Kidney epithelial cell (primary cell): ENCODE data around the gene ADAMTS2. TPM values are rescaled to one million over a fixed set of nuclear protein-coding genes. Genes with fewer than 3 reads are reported as not detected.

Experiments used
- DNase-seq: peaks from one replicate; pipeline ENCODE4 v3.0.0-alpha.2; 2010; ENCODE audit warnings: low read depth
- H3K27me3 ChIP-seq: 2 replicates; pipeline ENCODE4 v1.6.0; 2011; ENCODE audit warnings: low read length; ENCODE audit not compliant: control insufficient read depth, insufficient read depth
- H3K36me3 ChIP-seq: 2 replicates; pipeline ENCODE4 v1.5.1; 2011; ENCODE audit warnings: low read length; ENCODE audit not compliant: control insufficient read depth, insufficient read depth
- H3K4me3 ChIP-seq: 2 replicates; pipeline ENCODE4 v1.5.1; 2011; ENCODE audit warnings: low read depth, mild to moderate bottlenecking, control low read depth, low read length
- total RNA-seq: library from RNA; depleted of rRNA; stranded (reverse); fragments of >200 nt; gene quantifications from 2 replicates; pipeline ENCODE4 v1.2.3, GENCODE V29; 2015
- TF ChIP-seq, protein P1 (sequence below): IDR thresholded peaks from 2 replicates; pipeline ENCODE4 v1.5.1; 2011; ENCODE audit warnings: mild to moderate bottlenecking, moderate library complexity, low read length, control low read depth, inconsistent platforms; ENCODE audit not compliant: insufficient read depth, poor library complexity, severe bottlenecking

ADAMTS2 gene
- total RNA-seq, 1 donor from 2014 or later, result 1.8 TPM

DNA sequence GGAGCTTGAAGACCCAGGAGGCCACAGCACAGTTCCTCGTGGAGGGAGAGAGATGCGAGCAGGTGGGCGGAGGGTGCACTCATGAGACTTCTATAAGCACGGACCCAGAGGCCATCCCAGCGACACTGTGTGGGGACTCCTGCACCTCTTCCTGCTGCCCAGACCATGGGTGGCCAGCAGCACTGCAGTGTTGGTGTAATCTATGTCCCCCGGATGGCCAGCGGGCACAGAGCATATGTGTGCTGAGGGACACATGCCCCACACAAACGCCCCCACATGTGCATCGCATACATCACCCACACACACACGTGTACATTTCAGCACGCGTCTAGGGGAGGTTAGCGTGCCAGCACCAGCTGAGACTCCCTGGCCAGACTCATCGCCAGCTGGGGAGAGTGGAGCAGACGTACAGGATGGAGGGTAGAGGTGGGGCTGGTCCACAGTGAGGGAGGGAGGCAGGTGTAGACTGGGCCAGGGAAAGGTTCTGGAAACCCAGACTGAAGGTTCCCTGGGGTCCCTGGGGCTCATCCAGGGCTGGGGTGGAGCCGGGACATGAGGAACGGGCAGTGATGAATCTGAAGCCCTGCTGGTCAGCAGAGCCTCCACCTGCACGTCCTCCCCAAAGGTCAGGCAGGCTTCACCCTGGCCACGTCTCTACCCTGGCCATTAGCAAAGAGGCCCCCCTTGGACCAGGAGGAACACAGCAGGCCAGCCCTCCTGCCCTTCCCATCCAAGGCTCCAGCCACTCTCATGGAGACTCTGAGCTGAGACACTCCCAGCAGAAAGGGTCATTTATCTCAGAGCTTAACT is 27.6 kb downstream of the ADAMTS2 start:
- H3K36me3 ChIP-seq, result no peaks in the 10 kb centered on the region
- H3K4me3 ChIP-seq, result no peak overlapping the region
- no peak for DNase-seq
- TF ChIP-seq, protein P1, sequence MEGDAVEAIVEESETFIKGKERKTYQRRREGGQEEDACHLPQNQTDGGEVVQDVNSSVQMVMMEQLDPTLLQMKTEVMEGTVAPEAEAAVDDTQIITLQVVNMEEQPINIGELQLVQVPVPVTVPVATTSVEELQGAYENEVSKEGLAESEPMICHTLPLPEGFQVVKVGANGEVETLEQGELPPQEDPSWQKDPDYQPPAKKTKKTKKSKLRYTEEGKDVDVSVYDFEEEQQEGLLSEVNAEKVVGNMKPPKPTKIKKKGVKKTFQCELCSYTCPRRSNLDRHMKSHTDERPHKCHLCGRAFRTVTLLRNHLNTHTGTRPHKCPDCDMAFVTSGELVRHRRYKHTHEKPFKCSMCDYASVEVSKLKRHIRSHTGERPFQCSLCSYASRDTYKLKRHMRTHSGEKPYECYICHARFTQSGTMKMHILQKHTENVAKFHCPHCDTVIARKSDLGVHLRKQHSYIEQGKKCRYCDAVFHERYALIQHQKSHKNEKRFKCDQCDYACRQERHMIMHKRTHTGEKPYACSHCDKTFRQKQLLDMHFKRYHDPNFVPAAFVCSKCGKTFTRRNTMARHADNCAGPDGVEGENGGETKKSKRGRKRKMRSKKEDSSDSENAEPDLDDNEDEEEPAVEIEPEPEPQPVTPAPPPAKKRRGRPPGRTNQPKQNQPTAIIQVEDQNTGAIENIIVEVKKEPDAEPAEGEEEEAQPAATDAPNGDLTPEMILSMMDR, result no peak
- H3K27me3 ChIP-seq, result no peaks in the 10 kb centered on the region

DNA sequence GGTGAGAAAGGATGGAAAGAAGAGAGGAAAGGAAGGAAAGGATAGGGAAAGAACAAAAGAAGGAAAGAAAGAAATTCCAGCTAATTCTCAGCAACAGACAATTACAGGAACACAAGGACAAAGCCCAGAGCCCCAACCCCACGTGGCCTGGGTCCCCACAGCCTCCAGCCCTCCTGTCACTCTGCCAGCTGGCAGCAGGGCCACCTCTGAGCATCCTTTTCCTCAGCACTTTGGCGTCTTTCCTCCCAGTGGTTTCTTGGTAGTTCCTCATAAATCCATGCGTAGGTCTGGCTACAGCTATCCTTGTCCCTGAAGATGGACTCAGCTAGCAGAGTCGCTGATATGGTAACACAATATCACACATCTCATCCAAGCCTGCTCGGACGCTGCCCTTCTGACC is 28.3 kb downstream of the ADAMTS2 start:
- H3K27me3 ChIP-seq, result no peaks in the 10 kb centered on the region
- TF ChIP-seq, protein P1, result no peak
- no peak overlapping the region for H3K4me3 ChIP-seq
- no peak for DNase-seq
- H3K36me3 ChIP-seq, result no peaks in the 10 kb centered on the region

GRCh38 chr5:179316111-179316551 is 29.1 kb downstream of the ADAMTS2 start:
- Histone ChIP-seq H3K36me3 (no peaks in the 10 kb centered on the region), H3K27me3 (no peaks in the 10 kb centered on the region), H3K4me3 (no peak overlapping the region)
- DNase-seq, result no peak
- TF ChIP-seq, protein P1, result no peak

DNA sequence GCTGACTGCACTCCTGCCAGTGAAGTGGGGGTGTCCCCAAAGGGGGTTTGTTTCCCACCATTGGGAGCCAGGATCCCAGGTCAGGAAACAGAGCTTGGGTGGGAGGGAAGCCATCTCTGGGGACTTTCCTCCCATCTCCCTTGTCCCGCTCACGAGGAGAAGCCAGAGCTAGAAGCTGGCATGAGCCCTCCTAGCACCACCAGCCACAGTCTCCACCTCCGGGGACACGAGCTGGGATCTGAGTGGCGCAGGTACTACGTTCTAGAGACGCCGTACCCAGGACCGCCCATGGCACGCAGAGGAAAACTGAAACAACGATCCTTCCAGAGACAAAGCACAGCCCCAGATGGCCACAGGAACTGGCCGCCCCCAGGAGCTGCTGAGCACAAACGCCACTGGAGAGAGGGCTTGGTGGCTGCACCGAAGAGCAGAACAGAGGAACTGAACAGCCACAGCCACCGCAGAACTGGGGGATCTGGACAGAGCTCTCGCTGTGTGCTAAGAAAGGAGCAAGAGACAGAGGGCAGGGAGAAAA is 29.8 kb downstream of the ADAMTS2 start:
- Histone ChIP-seq H3K36me3 (no peaks in the 10 kb centered on the region), H3K4me3 (no peak overlapping the region), H3K27me3 (no peaks in the 10 kb centered on the region)
- no peak for DNase-seq
- TF ChIP-seq, protein P1, result no peak

DNA sequence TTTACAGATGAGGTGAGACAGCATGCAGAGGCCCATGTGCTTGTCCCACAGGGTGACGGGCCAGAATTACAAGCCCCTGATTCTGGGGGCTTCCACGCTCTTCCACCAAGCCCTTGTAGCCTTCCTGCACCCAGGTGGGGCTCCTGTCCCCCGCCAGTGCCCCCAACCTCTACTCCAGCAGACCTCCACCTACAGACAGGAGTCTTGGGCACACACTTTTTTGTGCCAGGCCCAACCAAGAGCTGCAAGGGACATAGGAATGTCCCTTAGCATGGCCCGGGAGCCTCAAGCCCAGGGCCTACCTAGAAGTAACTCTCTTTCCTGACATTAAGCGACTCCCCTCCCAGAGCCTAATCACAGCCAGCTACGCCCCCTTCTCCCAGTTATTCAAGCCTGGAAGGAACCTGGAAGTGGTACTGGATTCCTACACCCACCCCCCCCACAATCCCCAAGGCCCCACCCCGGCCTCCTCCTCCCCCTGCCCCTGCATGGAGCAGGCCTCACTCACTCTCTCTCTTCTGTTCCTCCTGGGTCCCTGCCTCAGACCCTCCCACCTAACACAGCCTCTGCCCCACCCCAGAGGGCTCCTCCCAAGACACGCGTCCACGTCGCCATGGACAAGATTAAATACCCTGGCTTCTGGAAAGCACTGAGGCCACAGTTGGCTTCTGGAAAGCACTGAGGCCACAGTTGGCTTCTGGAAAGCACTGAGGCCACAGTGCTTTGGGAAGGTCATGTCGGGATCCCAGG is 30.5 kb downstream of the ADAMTS2 start:
- H3K36me3 ChIP-seq, result no peaks in the 10 kb centered on the region
- DNase-seq, result no peak
- no peak overlapping the region for H3K4me3 ChIP-seq
- H3K27me3 ChIP-seq, result no peaks in the 10 kb centered on the region
- TF ChIP-seq, protein P1, result no peak
